SIG-M5 treated with dmso at 0.1 percent for 504 hours (cell line): ENCODE measurements around the gene OR2Y1.
"Not testable (repeated sequence)": the region's sequence is repeated elsewhere in the genome, so short reads cannot be mapped to it uniquely, and the experiment has no call there.

ENCODE experiments used
- DNase-seq: peaks from one replicate; lab custom pipeline; 2025; ENCODE audit not compliant: unreplicated experiment; lab: John Stamatoyannopoulos, UW

Gene OR2Y1

DNA sequence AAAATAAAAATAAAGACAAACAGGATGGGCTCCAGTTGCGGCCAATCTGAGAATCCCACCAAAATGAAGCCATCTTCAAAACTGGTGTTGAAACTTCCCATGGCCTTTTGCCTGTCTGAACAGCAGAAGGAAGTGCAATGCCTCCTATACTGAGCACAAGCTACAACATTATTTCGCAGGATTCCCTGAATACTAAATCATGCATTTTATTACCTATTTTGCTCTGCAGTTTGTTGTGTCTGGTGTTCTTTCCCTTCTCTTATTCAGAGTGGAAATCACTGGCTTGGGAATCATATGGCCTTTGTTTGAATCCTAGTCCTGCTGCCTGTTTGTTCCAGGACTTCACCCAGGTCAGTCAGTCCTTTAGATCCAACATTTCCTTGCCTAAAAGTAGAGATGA is at the start of gene OR2Y1:
Gene OR2Y1, minus strand, starts transcription at position 101 of the 400 bp plus-strand sequence. Its CDS starts 0 bp downstream, at position 101.
- no peak for DNase-seq

DNA sequence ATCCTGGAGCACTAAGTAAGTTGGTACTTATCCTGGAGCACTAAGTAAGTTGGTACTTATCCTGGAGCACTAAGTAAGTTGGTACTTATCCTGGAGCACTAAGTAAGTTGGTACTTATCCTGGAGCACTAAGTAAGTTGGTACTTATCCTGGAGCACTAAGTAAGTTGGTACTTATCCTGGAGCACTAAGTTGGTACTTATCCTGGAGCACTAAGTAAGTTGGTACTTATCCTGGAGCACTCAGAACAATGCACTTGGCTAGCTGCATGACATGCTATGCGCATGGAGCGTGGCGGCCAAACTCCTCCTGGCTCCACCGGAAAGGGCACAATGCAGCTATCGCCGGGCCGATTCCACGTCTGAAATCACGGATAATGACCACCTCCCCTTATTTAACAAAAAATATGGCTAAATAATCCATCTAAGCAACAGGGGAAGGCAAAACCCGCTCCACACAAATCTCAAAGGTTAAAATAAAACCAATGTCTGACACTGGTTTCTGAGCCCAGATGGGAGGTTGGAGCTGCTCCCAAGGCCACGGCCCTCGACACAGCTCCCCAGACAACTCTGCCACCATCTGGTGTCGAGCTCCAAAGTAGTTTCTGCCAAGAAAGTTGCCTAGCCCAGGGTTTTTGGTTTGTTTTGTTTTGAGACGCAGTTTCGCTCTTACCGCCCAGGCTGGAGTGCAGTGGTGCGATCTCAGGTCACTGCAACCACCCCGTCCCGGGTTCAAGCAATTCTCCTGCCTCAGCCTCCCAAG is 49.0 kb upstream of the OR2Y1 start:
- not testable (repeated sequence) for DNase-seq

DNA sequence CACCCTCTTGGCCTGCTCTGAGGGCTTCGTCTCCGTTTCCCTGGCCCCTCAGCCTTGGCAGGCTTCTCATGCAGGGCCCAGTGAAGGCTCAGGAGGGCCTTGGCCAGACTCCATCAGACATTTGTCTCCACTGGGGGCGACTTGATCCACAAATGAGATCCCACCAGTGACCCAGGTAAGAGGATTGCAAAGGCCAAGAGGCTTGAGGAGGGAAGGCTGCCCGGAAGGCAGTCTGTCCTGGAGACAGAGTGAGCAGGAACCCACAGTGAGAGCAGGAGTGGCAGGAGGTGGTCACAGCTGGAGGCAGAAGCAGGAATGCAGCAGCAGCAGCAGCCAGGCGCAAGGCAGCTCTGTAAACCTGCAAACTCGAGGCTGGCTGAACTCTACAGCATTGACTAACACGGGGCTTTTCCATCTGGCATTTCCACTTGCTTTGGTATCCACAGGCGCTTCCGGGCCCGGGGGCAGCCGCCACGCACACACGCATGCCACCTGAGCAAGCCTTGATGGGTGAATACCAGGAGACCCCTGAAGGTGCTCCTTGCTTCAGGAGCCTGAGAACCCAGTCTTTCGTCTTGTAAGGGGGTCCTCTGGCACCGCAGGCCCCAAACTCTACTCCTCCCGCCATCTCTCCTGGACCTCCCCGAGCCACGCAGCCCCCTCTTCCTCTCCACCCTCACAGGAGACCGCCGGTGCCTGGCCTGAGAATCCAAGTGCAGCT is 48.0 kb upstream of the OR2Y1 start:
- DNase-seq = no peak

DNA sequence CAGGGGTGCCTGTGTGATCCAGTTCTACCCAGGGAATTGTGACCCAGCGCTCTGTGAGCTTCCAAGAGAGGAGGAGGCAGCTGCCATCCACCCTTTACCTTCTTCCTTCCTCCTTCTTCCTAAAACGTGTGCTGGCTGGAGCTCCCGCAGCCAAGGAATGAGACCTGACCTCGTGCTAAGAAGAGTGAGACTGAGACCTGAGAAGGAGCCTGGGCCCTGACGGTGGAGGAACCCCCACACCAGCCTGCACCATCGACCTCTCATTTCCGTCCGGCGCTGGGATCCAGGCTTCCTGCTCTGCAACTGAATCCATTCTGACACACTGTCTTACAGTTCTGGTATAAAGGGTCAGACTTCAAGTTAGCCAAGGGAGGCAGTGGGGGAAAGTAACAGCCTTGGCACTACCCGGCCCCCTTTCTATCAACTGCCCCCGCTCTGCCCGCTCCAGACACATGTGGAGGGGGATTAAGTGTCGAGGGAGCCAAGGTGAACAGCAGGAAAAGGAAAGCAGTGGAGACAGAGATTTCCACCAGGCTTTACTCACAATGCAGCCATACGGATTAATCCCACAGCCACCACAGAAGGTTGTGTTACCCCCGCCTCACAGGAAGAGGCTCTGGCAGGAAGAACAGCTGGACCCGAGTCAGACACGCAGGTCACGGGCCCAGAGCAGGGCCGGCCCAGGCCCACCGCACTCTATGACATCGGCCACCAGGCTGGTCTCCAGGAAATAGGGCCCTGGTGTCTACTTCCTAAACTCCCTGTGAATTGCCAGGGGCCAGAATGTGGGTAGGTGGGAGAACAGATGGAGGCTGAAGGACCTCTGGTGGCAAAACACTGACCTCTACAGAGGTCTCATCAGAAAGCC is 46.9 kb upstream of the OR2Y1 start:
- DNase-seq = no peak

GRCh38 chr5:180785794-180786221 is 46.0 kb upstream of the OR2Y1 start:
- peak; percentile 41 for DNase-seq

- no peak for DNase-seq
Observed at GRCh38 chr5:180785121-180785781, 45.4 kb upstream of the OR2Y1 start.

- DNase-seq = peak; percentile 67
Observed at GRCh38 chr5:180784497-180785097, 44.7 kb upstream of the OR2Y1 start.

DNA sequence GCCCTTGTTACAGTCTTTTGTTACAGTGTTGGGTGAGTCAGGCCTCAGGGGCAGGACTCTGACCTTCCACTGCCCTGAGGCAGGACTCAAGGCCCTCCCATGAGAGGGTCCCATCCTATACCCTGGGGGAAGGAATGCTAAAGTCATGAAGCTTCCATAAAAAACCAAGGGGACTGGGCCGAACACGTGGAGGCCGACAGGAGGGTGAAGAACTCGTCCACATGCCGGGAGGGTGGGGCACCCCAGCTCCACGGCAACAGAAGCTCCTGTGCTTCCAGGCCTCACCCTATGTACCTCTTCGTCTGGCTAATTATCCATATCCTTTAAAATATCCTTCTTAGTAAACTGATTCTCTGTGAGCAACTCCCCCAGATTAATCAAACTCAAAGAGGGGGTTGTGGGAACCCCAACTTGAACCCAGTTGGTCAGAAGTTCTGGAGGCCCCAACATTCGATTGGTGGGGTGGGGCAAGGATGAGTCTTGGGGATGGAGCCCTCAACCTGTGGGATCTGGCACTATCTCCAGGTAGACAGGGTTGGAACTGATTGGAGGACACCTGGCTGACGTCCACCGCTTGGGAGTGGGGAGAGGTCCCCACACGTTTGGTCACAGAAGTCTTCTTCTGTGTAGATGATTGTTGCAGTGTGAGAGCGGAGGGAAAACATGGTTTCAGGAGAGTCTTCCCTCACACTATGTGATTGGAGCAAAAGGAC is 43.6 kb upstream of the OR2Y1 start:
- DNase-seq = no peak

DNA sequence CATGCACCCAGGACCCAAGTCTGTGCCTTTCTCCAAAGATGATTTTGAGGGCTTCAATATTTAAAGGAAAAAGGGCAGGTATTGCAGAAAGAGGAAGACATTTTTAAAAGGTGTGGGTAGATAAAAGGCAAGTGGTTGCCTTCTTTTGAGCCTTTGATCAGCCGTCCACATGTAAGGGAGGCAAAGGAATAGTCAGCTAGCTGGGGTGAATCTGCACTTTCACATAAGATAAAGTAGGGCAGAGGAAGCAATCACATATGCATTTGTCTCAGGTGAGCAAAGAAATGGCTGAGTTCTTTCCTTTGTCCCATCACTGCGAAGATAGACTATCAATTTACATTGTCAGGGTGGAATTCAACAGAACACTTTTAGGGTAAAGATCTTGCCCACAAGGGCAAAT is 42.9 kb upstream of the OR2Y1 start:
- DNase-seq = no peak

- not testable (repeated sequence) for DNase-seq
Observed at GRCh38 chr5:180781900-180782326, 42.1 kb upstream of the OR2Y1 start.

DNA sequence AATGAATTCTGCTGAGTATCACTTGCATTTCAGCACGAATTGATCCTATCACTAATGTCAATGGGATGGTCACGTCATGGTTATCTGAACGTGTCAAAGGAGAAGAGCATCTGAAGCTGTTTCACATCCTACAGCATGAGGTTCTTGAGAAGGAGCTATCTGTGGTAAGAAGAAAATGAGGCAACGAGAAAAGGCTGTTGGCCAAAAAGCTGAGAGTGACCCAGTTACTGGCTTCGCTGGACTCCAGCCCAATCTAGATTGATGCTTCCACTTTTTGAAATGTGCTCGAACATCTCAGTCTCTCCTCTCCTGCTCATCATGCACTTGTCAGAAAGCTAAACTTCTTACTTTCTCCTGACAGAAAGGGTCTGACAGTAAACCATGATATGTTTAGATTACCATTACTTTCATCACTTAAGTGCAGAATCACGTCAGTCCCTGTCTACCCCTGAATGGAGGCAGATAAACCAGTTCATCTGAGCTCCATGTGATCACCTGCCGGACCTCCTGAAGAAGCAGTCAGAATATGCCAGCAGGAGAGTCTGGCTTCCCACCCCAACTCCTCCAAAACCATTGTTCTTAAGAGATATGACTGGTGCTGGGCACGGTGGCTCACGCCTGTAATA is 40.2 kb upstream of the OR2Y1 start:
- DNase-seq = no peak

GRCh38 chr5:180777475-180777874 is 37.6 kb upstream of the OR2Y1 start:
- no peak for DNase-seq

GRCh38 chr5:180776376-180776775 is 36.5 kb upstream of the OR2Y1 start:
- DNase-seq = no peak

DNA sequence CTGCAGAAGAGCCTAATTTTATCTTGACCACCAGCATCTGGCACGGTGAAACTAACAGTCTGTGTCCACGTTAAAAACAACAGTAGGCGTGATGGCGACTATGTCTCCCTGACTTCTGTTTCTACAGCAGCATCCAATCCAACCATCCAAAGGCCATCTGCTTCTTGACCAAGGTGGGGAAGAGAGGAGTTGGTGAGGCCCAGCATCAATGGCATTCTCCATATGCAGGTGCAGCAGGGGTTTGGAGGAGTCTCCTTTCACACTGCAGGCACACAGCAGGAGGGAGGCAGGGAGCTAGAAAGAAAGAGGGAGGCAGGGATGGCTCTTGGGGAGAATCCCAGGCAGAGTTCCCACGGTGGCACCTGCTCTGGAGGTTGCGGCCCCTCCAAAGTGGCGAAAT is 35.8 kb upstream of the OR2Y1 start:
- no peak for DNase-seq

DNA sequence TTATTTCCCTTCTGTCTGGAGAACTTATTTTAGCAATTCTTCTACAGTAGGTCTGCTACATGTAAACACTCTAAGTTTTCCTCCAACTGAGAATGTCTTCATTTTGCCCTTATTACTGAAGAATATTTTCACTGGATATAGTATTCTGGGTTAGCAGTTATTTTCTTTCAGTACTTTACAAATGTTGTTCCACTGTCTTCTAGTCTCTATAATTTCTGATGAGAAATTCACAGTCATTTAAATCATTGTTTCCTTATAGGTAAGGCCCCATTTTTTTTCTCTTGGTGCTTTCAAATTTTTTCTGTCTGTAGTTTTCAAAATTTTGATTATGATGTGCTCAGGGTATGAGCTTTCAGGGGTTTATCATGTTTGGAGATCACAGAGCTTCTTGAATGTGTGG is 32.0 kb upstream of the OR2Y1 start:
- DNase-seq = no peak

DNA sequence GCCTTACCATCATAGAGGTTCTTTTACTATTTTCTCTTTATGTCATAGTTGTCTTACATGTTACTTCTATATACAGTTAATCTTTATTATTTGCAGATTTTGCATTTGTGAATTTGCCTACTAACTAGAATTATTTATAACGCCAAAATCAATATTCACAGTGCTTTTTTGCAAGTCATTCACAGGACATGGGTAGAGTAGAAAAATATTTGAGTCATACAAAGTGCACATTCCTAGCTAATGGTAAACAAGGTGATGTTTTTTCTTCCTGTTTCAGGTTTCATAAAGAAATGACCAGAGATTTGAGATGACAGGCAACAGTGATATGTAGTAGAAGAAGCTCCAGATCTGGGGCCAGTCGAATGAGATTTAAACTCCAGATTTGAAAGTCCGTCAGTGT is 30.0 kb upstream of the OR2Y1 start:
- no peak for DNase-seq

DNA sequence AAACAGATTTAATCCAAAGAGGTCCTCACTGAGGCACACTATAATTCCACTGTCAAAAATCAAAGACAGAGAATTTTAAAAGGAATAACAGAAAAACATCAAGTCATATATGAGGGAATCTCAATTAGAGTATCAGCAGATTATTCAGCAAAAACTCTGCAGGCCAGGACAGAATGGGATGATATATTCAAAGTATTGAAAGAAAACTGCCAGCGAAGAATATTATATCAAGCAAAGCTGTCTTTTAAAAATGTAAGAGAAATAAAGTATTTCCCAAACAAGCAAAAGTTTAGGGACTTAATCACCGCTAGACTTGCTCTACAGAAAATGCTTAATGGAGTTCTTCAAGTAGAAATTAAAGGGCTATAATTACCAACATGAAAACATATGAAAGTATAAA is 15.7 kb upstream of the OR2Y1 start:
- no peak for DNase-seq

- DNase-seq = no peak
Observed at GRCh38 chr5:180744253-180744652, 4.4 kb upstream of the OR2Y1 start.

DNA sequence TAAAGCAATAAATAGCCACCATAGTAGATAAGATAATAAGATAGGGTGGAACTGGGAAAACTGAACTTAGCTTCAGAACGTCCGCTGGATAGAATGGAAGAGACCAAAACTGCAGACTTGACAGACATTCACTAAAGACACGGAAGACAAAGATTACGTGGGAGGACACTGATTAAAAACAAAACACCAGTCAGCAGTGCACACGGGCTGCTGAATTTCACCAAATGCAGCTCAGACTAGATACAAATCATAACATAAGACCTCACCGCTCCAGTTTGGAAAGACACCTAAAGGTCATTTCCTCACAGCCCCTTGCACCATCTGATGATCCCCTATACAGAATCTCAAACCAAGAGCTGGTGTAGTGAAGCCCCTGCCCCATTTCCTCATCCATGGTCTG is 2.9 kb upstream of the OR2Y1 start:
- DNase-seq = no peak
